ENCODE measurements around the gene CLGN. TPM values are rescaled to one million over a fixed set of nuclear protein-coding genes. Genes with fewer than 3 reads are reported as not detected.
"Not testable (repeated sequence)": the region's sequence is repeated elsewhere in the genome, so short reads cannot be mapped to it uniquely, and the experiment has no call there.

The CLGN gene, protein sequence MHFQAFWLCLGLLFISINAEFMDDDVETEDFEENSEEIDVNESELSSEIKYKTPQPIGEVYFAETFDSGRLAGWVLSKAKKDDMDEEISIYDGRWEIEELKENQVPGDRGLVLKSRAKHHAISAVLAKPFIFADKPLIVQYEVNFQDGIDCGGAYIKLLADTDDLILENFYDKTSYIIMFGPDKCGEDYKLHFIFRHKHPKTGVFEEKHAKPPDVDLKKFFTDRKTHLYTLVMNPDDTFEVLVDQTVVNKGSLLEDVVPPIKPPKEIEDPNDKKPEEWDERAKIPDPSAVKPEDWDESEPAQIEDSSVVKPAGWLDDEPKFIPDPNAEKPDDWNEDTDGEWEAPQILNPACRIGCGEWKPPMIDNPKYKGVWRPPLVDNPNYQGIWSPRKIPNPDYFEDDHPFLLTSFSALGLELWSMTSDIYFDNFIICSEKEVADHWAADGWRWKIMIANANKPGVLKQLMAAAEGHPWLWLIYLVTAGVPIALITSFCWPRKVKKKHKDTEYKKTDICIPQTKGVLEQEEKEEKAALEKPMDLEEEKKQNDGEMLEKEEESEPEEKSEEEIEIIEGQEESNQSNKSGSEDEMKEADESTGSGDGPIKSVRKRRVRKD
- total RNA-seq, result 1.9 TPM

- DNase-seq (ENCODE audit: low spot score), result peak; percentile 33
Observed at GRCh38 chr4:140427106-140427918, at the start of gene CLGN. TSS of gene CLGN (minus strand) at chr4:140427648. CDS start at chr4:140413078, 14,570 bp downstream.

DNA sequence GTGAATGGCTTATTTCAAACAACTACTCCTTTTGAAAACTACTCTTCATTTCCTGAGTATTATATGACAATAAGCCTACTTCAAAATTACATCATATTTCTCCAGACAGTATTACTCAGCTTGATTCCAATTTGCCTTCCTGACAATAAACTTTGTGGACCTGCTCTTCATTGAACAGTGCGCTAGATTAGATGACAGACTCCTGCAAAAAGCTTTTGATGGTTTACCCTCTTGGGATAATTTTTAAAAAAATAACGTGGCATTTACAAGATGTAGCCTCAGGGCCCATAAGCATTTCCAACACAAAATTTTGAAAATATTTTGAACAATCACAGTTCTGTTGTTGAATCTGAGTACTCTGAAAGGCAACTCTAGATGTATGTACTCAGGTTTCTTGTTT is 44.7 kb upstream of the CLGN start:
- no peak for DNase-seq (ENCODE audit: low spot score)

DNA sequence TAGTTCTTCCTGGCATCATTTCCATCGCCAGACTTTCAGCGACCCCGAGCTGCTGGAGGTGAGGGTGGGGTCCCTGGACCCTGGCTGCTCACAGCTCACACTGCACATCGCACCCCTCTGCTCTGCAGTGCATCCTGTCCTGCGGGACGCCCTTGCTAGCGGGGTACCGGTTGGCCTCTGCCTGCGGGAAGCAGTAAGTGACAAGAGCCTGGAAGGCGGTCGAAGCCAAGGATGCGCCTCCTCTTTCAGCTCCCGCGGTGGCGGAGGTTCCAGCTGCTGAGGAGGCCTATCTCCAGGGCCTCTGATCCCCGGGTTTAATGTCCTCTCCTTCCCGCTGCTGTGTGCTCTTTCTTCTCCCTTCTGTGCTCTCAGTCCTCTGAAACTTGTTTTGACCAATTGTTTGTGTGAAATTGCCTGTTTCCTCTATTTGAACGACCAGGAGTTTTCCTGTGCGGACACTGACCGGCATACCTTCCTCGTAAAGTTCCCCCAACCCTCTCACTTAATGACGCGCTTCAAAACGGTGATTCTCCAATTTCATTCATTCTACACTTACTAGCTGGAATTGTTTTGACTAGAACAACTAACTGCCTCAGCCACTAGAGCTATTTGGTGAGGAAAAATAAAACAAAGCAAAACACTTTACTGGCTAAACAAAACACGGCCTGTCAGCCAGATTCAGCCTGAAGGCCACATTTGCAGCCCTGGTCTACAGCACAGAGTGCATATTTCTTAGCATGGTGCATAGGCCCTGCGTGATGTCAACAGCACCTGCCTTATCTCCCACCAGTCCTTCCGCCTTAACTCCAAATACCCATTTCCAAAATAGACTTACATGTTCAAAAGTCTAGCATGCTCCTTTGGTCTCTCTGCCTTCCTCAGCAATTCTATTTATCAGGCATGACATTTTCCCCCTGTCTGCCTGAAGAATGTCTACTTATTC is 42.6 kb upstream of the CLGN start:
- no peak for DNase-seq (ENCODE audit: low spot score)

DNA sequence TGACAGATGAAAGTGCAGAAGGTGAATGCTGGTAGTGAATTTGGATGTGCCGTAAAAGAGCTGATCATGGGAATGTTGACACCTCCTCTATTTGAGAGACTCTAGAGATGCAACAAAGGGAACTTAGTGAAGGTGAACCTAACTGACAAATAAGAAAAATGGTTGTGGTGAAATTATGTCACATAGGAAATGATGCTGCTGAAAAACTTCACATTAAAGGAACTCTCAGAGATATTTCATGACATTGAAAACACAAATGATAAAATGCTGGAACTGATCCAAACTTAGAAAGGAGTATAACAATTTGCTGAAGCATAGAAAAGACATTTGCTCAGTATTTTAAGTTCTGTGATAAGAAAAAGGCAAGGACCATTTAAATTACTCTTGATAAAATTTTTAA is 38.7 kb upstream of the CLGN start:
- DNase-seq (ENCODE audit: low spot score), result no peak

- no peak for DNase-seq (ENCODE audit: low spot score)
Observed at GRCh38 chr4:140463614-140464013, 36.2 kb upstream of the CLGN start.

DNA sequence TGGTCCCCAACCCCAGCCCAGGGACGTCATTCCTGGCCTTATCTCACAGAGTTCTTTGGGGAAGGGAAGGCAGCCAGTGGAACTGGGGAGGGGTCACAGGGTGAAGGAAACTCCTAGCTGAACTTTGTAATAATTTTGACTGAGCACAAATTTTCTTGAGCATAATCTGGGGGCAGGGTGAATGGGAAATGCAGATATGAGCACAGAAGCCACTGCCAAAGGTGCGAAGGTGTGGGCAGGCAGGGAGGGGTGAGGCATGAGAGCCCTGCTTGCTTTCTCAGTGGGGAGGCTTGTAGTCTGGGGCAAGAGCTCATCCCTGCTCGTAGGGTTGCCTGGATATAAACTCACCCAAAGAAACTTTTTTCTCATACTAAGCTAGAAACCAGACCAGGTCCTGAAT is 35.7 kb upstream of the CLGN start:
- DNase-seq (ENCODE audit: low spot score), result peak; percentile 16

DNA sequence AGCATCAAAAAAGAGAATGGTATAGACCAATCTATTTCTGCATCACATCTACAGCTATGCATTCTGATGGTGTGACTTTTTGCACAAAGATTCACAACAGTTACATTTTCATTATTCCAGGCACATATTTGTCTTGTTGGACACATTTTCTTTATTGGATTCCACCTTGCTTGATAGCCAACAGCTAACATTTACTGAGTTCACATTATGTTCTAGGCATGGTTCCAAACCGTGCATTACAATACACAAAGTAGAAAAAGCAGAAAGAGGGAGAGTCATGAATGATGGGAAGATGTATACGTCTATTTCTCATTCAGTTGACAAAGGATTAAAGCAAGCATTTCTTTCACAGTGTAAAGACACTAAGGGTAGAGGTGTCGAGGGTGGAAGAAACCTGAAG is 22.9 kb upstream of the CLGN start:
- no peak for DNase-seq (ENCODE audit: low spot score)

GRCh38 chr4:140448830-140449229 is 21.4 kb upstream of the CLGN start:
- no peak for DNase-seq (ENCODE audit: low spot score)

DNA sequence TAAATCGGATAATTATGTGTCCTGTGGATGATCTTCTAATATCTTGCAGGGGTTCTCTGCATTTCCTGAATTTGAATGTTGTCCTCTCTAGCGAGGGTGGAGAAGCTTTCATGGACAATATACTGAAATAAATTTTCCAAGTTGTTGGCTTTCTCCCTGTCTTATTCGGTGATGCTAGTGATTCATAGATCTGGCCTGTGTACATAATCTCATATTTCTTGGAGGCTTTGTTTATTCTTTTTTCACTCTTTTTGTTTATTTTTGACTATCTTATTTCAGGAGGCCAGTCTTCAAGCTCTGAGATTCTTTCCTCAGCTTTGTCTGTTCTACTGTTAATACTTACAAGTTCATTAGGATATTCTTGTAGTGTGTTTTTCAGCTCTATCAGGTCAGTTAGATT is 20.7 kb upstream of the CLGN start:
- no peak for DNase-seq (ENCODE audit: low spot score)

GRCh38 chr4:140444347-140444746 is 16.9 kb upstream of the CLGN start:
- not testable (repeated sequence) for DNase-seq (ENCODE audit: low spot score)

DNA sequence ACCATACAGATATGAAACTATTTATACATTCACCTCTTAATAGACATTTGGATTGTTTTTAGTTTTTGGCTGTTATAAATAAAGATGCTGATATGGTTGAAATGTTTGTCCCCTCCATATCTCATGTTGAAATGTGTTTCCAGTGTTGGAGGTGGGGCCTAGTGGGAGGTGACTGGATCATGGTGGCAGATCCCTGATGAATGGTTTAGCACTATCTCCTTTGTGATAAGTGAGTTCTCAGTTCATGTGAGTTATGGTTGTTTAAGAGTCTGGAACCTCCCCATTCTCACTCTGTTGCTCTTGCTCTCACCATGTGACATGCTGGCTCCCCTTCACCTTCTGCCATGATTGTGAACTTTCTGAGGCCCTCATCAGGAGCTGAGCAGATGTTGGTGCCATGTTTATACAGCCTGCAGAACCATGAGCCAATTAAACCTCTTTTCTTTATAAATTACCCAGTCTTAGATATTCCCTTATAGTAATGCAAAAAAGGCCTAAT is 12.2 kb upstream of the CLGN start:
- no peak for DNase-seq (ENCODE audit: low spot score)

- no peak for DNase-seq (ENCODE audit: low spot score)
Observed at GRCh38 chr4:140427919-140428471, 547 bp upstream of the CLGN start.

DNA sequence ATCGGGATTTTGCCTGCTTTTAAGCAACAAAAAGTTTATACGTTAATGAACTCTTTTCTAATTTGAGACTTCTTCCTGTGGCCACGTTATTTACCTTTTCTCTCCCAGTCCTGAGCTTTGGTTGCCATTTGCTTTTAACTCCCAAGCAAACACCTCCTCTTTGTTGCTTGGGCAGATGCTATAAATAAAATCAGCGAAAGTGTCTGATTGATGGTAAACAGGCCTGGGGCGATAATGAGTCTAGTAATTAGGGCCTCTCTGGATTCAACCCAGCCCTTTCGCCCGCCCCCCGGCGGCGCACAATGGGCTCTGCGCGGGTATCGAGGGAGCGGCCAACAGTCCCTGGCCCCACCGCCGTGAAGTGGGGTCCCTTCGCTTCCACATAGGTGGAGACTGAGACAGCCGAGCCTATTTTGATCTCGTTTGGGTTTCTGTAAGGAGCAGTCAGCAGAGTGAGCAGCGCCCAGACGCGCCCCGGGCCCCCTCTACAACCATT is 790 bp downstream of the CLGN start:
- no peak for DNase-seq (ENCODE audit: low spot score)

DNA sequence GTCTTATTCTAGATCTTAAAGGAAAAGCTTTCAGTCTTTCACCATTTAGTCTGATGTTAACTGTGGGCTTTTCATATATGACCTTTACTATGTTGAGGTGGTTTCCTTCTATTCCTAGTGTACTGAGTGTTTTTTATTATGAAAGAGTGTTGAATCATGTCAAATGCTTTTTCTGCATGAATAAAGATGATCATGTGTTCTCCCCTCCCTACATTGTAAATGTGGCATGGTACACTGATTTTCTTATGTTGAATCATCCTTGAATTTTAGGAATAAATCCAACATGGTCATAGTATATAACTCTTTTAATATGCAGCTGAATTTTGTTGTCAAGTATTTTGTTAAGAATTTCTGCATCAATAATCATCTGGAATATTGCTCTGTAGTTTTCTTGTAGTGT is 4.3 kb downstream of the CLGN start:
- no peak for DNase-seq (ENCODE audit: low spot score)

DNA sequence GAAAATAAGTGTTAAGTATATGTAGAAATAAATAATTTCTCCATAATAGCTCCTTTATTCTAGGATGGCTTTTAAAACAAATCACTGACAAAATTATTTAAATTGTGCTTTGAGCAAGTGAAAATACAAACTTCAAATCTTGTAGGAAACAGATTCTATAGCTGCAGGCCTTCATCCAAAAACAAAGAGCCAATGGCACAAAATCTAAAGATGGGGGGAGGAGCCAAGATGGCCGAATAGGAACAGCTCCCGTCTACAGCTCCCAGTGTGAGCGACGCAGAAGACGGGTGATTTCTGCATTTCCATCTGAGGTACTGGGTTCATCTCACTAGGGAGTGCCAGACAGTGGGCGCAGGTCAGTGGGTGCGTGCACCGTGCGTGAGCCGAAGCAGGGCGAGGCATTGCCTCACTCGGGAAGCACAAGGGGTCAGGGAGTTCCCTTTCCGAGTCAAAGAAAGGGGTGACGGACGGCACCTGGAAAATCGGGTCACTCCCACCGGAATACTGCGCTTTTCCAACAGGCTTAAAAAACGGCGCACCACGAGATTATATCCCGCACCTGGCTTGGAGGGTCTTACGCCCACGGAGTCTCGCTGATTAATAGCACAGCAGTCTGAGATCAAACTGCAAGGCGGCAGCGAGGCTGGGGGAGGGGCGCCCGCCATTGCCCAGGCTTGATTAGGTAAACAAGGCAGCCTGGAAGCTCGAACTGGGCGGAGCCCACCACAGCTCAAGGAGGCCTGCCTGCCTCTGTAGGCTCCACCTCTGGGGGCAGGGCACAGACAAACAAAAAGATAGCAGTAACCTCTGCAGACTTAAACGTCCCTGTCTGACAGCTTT is 14.1 kb downstream of the CLGN start:
- DNase-seq (ENCODE audit: low spot score), result not testable (repeated sequence)

GRCh38 chr4:140408974-140409373 is 18.5 kb downstream of the CLGN start:
- no peak for DNase-seq (ENCODE audit: low spot score)

GRCh38 chr4:140406292-140406691 is 21.2 kb downstream of the CLGN start:
- DNase-seq (ENCODE audit: low spot score), result no peak

DNA sequence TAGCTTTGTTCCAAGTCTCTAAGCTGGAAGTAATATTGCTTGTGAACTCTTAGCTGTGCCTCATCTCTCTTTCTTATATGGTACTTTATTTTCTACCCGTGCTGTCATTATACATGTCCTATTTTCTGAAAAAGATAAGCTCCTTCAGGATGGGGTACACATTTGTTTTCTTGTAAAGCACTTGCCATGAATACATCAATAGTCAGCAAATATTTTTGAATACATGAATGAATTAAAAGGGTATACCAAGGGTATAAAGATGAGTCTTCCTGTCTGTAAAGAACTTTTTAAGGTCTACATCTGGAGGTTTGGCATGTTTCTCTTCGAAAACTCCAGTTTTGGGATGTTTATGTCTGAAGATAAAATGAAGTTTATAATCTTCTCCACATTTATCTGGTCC is 27.3 kb downstream of the CLGN start:
- no peak for DNase-seq (ENCODE audit: low spot score)

GRCh38 chr4:140395668-140396067 is 31.8 kb downstream of the CLGN start:
- DNase-seq (ENCODE audit: low spot score), result no peak

- DNase-seq (ENCODE audit: low spot score), result no peak
Observed at GRCh38 chr4:140388015-140388414, 39.4 kb downstream of the CLGN start.
